Caco-2 (cell line): Measurements from ENCODE around the gene FADS3. TPM values are rescaled to one million over a fixed set of nuclear protein-coding genes. Genes with fewer than 3 reads are reported as not detected.

Source experiments
- BruUV-seq: library from RNA; stranded (reverse); fragments of 400-500 nt; replicated peaks from 2 replicates; lab custom pipeline; 2021; lab: Mats Ljungman, UMichigan
- CTCF ChIA-PET: fragments of 300-600 bp; sonication (Branson Sonifier 250); formaldehyde crosslinking; loops from one replicate; lab custom pipeline; 2022; ENCODE audit warnings: antibody characterized with exemption; lab: Charles Lee
- POLR2A ChIA-PET: fragments of 300-600 bp; sonication (Branson Sonifier 250); formaldehyde crosslinking; loops from one replicate; lab custom pipeline; 2022; ENCODE audit warnings: antibody characterized with exemption; lab: Charles Lee
- DNase-seq, 2 experiments: peaks; one replicate each; pipeline versions ENCODE4 v3.0.0 to v3.0.0-alpha.2; 2020 to 2022
- H3K27me3 ChIP-seq: replicated peaks from 2 replicates; pipeline ENCODE4 v1.6.0; 2011; ENCODE audit warnings: low read length; ENCODE audit not compliant: control insufficient read depth, insufficient read depth
- H3K36me3 ChIP-seq: 2 replicates; pipeline ENCODE4 v1.5.1; 2011; ENCODE audit warnings: low read length; ENCODE audit not compliant: control insufficient read depth, insufficient read depth
- H3K4me1 ChIP-seq: fragments of 250-450 bp; sonication (Bioruptor Pico); 2 replicates; pipeline ENCODE4 v1.5.1; 2020; ENCODE audit warnings: mild to moderate bottlenecking
- H3K4me3 ChIP-seq: 2 replicates; pipeline ENCODE4 v1.5.1; 2011; ENCODE audit warnings: low read depth, mild to moderate bottlenecking, control low read depth, low read length
- H3K9me3 ChIP-seq: fragments of 250-450 bp; sonication (Bioruptor Pico); 2 replicates; pipeline ENCODE4 v1.5.1; 2020; ENCODE audit warnings: mild to moderate bottlenecking, moderate library complexity
- H3K27ac Mint-ChIP-seq: one replicate; pipeline ENCODE4 v1.8.0; 2022; ENCODE audit warnings: mixed read lengths; ENCODE audit not compliant: unreplicated experiment
- H3K27me3 Mint-ChIP-seq: one replicate; pipeline ENCODE4 v1.8.0; 2022; ENCODE audit warnings: mixed read lengths; ENCODE audit not compliant: insufficient read depth, unreplicated experiment
- H3K36me3 Mint-ChIP-seq: one replicate; pipeline ENCODE4 v1.8.0; 2022; ENCODE audit warnings: mild to moderate bottlenecking, mixed read lengths; ENCODE audit not compliant: insufficient read depth, unreplicated experiment
- H3K4me1 Mint-ChIP-seq: one replicate; pipeline ENCODE4 v1.8.0; 2022; ENCODE audit warnings: low read depth, mixed read lengths; ENCODE audit not compliant: unreplicated experiment
- H3K4me3 Mint-ChIP-seq: one replicate; pipeline ENCODE4 v1.8.0; 2022; ENCODE audit warnings: mild to moderate bottlenecking, moderate library complexity, mixed read lengths; ENCODE audit not compliant: unreplicated experiment
- H3K9me3 Mint-ChIP-seq: one replicate; pipeline ENCODE4 v1.8.0; 2022; ENCODE audit warnings: mixed read lengths; ENCODE audit not compliant: unreplicated experiment
- intact Hi-C: fragments of 100-400 bp; cut with micrococcal nuclease; formaldehyde crosslinking; loops from one replicate; pipeline ENCODE4 v1.10.0; 2022; ENCODE audit not compliant: unreplicated experiment
- total RNA-seq: library from RNA; stranded (reverse); gene quantifications from 2 replicates; pipeline ENCODE4 v1.2.3, GENCODE V29; 2022
- TF ChIP-seq, protein P1 (sequence below), 2 experiments: fragments of 200-600 bp in 1 of 2; IDR thresholded peaks; 1 replicate in 1 of 2; 2 replicates in 1 of 2; pipeline versions ENCODE4 v1.5.1 to v1.8.0; 2011 to 2022; ENCODE audit warnings: antibody characterized with exemption in 1 of 2, control low read depth in 1 of 2, inconsistent platforms in 1 of 2, low read depth in 1 of 2, low read length in 1 of 2, mild to moderate bottlenecking in 1 of 2, moderate library complexity in 1 of 2; ENCODE audit not compliant: insufficient read depth in 1 of 2, severe bottlenecking in 1 of 2, unreplicated experiment in 1 of 2

Gene FADS3
- total RNA-seq, 1 experiment from 2014 or later = 32.7 TPM

GRCh38 chr11:61922539-61922938, 31.2 kb upstream of the FADS3 start:
- Histone ChIP-seq H3K27me3 (no peaks in the 10 kb centered on the region), H3K9me3 (no peaks in the 10 kb centered on the region), H3K4me1 (peaks cover 56% of the 10 kb centered on the region), H3K4me3 (no peak overlapping the region), H3K36me3 (no peaks in the 10 kb centered on the region)
- intact Hi-C loops = no loop called here
- DNase-seq = no peak
- H3K9me3 Mint-ChIP-seq = no peaks in the 10 kb centered on the region
- H3K27ac Mint-ChIP-seq = peak overlapping the region; percentile 98
- H3K27me3 Mint-ChIP-seq = no peaks in the 10 kb centered on the region
- H3K4me3 Mint-ChIP-seq = no peak overlapping the region
- peaks cover 58% of the 10 kb centered on the region for H3K4me1 Mint-ChIP-seq
- ChIA-PET CTCF (interaction anchor here (1.3 to 2.9 kb wide), 4 partner anchors 25 to 159 kb away, joined by 4 to 50 read pairs (median 26); no protein-coding TSS in a partner anchor), POLR2A (interaction anchor here (0.6 to 2.2 kb wide), 5 partner anchors 17 to 130 kb away, joined by 3 to 19 read pairs (median 3); partner anchors contain the start of genes FEN1 and TMEM258)
- peaks cover 11% of the 10 kb centered on the region for H3K36me3 Mint-ChIP-seq
- TF ChIP-seq, protein P1, sequence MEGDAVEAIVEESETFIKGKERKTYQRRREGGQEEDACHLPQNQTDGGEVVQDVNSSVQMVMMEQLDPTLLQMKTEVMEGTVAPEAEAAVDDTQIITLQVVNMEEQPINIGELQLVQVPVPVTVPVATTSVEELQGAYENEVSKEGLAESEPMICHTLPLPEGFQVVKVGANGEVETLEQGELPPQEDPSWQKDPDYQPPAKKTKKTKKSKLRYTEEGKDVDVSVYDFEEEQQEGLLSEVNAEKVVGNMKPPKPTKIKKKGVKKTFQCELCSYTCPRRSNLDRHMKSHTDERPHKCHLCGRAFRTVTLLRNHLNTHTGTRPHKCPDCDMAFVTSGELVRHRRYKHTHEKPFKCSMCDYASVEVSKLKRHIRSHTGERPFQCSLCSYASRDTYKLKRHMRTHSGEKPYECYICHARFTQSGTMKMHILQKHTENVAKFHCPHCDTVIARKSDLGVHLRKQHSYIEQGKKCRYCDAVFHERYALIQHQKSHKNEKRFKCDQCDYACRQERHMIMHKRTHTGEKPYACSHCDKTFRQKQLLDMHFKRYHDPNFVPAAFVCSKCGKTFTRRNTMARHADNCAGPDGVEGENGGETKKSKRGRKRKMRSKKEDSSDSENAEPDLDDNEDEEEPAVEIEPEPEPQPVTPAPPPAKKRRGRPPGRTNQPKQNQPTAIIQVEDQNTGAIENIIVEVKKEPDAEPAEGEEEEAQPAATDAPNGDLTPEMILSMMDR (IDR thresholded peaks at IDR 0.05; ENCODE audit: insufficient read depth in 1 of 2, low read depth in 1 of 2, low read length in 1 of 2, severe bottlenecking in 1 of 2, unreplicated experiment in 1 of 2) = no peak
- BruUV-seq = no TSS peak

GRCh38 chr11:61921446-61921845, 30.1 kb upstream of the FADS3 start:
- no peaks in the 10 kb centered on the region for H3K36me3 ChIP-seq
- no peaks in the 10 kb centered on the region for H3K9me3 ChIP-seq
- BruUV-seq = no TSS peak
- TF ChIP-seq, protein P1 (IDR thresholded peaks at IDR 0.05; ENCODE audit: insufficient read depth in 1 of 2, low read depth in 1 of 2, low read length in 1 of 2, severe bottlenecking in 1 of 2, unreplicated experiment in 1 of 2) = no peak
- ChIA-PET POLR2A (no interaction called here), CTCF (interaction anchor here (0.7 kb wide), 1 partner anchor 26 kb away, joined by 3 read pairs; no protein-coding TSS in a partner anchor)
- H3K9me3 Mint-ChIP-seq = no peaks in the 10 kb centered on the region
- peaks cover 59% of the 10 kb centered on the region for H3K4me1 Mint-ChIP-seq
- intact Hi-C loops = no loop called here
- no peak overlapping the region for H3K4me3 Mint-ChIP-seq
- peaks cover 56% of the 10 kb centered on the region for H3K4me1 ChIP-seq
- no peak for DNase-seq
- no peaks in the 10 kb centered on the region for H3K27me3 ChIP-seq
- H3K36me3 Mint-ChIP-seq = peaks cover 11% of the 10 kb centered on the region
- H3K27ac Mint-ChIP-seq = peak overlapping the region; percentile 15
- H3K4me3 ChIP-seq = no peak overlapping the region
- no peaks in the 10 kb centered on the region for H3K27me3 Mint-ChIP-seq

GRCh38 chr11:61919705-61920631, 28.6 kb upstream of the FADS3 start:
- H3K4me3 ChIP-seq = no peak overlapping the region
- Mint-ChIP-seq H3K9me3 (no peaks in the 10 kb centered on the region), H3K27me3 (no peaks in the 10 kb centered on the region), H3K4me3 (peak overlapping the region; percentile 44), H3K27ac (no peak overlapping the region), H3K4me1 (peaks cover 51% of the 10 kb centered on the region), H3K36me3 (peaks cover 11% of the 10 kb centered on the region)
- peaks cover 49% of the 10 kb centered on the region for H3K4me1 ChIP-seq
- ChIA-PET POLR2A (no interaction called here), CTCF (interaction anchor here (0.5 kb wide), 1 partner anchor 9 kb away, joined by 5 read pairs; no protein-coding TSS in a partner anchor)
- no TSS peak for BruUV-seq
- no peaks in the 10 kb centered on the region for H3K36me3 ChIP-seq
- DNase-seq = peak; percentile 52 to 68
- intact Hi-C loops = loop anchor here (10.0 kb wide), 1 partner anchor 885 kb away; no protein-coding TSS in a partner anchor
- no peaks in the 10 kb centered on the region for H3K9me3 ChIP-seq
- H3K27me3 ChIP-seq = no peaks in the 10 kb centered on the region
- TF ChIP-seq, protein P1 (IDR thresholded peaks at IDR 0.05; ENCODE audit: insufficient read depth in 1 of 2, low read depth in 1 of 2, low read length in 1 of 2, severe bottlenecking in 1 of 2, unreplicated experiment in 1 of 2) = no peak
